Kidney tubule cell (primary cell): ENCODE results near the gene C11orf91.
A peak's percentile ranks its signal among the peaks of the same experiment; 100 is the strongest.
"Not testable (repeated sequence)": the region's sequence is repeated elsewhere in the genome, so short reads cannot be mapped to it uniquely, and the experiment has no call there.

Experiments
- DNase-seq: peaks from one replicate; pipeline ENCODE4 v3.0.0-alpha.2; 2018; ENCODE audit warnings: low spot score

C11orf91 gene

DNA sequence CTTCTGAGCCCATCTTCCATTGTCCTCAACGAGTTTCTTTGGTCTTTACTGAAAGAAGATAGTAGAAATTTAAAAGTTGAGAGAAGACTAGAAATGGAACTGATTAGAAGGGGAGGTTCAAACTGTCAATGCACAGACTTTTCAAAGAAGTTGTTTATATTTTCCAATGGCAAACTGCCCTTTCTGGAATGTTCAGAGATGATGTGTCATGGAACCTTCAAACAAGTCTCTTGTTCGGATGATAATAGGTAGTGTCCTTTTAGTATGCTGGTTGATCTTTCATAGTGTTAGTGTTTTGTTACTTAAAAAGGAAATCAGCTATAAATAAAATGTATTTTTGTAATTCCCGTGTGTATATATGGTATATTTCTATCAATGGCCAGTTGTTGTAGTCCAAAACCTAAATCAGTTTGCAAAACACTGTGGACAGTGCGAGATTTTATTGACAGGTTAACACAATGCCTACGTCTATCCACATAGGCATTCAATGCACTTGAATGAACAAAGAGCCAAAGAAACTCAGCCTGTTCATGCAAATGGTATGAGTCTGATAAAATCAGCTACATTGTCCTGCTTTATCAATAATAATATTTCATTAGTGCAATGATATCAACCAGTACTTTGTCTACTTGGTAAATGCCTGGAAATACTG, 30.9 kb downstream of the C11orf91 start:
- DNase-seq: no peak

DNA sequence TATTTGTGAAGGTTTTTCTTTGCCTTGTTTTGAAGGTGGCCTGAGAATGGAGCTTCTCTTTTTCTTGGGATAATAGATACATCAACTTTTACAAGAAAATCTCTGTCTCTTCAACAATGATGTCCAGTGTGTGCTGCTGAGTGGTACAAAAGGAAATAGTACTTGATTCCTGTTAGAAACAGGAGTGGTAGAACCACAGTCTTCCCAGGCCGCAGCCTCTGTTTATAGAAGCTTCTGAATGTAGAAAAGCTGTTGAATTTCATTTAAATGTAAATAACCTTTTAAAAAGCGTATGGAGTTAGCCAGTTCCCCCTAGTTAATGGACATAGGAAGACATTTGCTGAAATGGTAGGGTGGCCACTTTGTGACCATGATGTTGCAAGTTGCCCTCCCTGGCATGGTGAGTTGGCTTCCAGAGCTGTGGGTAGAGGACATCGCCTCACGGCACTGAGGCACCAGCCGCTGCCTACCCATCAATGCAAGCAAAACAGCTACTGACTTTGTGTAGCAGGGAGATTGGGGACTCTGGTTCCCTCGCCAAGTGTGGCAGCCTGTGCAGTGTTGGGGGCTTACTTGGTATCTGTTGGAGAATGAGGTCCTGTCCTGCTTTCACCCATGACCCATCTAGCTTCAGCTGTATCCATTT, 31.6 kb downstream of the C11orf91 start:
- no peak for DNase-seq

DNA sequence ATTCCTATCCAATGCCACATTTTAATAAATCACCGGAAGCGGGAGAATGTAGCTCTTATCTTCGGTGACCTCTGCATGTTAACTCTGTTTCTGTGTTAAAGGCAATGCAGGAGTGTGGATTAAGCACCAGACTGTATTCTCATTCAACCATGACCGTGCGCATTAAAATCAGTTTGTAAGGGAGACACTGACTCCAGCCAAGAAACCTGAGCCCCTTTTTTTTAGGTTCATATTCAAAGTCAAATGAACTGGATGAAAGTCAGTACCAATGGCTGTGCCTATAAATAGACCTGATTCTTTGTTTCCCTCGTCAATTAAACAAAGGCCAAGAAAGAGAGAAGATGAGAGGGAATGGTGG, 32.2 kb downstream of the C11orf91 start:
- DNase-seq: no peak

GRCh38 chr11:33667819-33668467, 32.7 kb downstream of the C11orf91 start:
- no peak for DNase-seq

DNA sequence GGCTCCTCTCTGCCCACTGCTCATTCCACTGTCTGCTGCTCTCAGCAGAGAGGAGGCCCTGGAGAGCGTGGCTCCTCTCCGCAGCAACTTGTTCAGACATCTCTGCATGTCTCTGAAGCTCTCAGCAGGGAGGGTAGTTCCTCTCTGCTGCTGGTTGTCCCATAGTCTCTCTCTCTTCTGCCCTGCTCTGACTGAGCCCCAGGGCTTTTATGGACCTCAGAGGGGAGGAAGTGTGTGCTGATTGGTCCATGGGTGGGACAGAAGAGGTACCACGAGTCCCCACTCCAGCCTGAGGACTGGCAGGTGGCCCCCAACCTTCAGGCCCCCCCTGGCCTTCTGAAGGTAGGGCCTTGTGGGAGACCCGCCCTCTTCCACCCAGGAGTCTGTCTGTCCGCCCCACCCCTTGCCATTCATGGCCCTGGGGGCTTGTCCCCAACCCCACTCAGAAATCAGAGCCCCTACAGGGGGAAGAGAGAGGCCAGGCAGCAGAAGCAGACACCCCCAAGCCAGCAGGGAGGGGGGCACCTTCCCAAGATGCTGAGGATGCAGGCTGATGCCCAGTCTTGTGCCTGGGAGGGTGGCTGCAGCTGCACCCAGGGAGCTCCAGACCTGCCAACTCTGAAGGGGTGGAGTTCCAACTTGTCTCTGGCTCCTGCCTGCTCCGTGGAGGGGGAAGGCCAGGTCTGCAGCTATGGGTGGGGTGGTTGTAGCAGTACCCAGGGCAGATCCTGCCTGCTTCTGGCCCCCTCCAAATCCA, 35.1 kb downstream of the C11orf91 start:
- no peak for DNase-seq

DNA sequence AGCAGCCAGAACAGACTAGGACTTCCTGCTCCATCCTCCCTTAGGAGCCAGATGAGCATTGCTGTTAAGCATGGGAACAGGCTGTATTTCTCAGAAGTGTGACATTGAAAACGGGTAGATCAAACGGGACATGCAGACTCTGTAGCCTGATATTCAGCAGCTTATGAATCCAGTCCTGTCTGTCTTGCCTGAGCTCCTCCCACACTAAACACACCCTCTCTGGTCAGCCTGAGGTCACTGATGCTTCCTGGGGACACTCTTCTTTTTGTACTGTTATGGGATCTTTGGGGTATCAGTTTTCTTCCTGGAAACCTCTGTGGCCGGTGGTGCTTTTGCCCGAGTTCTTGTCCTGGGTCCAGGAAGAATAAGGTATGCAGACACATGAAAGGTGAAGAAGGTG, 35.8 kb downstream of the C11orf91 start:
- DNase-seq: no peak

- DNase-seq: no peak
Observed at GRCh38 chr11:33664166-33664565, 36.5 kb downstream of the C11orf91 start.

DNA sequence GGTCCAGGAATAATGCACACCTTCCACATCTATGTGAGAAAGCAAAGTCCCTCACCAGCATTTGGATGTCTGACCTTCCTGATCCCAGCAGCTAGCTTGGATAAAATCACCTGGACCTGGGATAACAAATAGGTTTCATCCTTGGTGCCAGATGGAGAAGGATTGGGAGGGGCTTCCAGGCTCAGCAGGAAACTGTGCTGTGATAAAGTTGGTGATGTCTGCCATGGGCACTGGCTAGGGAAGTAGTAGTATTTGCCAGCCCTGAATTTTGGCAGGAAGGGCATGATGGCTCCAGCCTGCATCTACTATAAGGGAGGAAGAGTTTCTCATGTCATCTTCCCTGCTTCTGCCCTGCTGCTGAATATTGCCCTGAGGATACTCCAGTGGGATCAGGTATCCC, 37.5 kb downstream of the C11orf91 start:
- no peak for DNase-seq

GRCh38 chr11:33661526-33661925, 39.1 kb downstream of the C11orf91 start:
- not testable (repeated sequence) for DNase-seq

DNA sequence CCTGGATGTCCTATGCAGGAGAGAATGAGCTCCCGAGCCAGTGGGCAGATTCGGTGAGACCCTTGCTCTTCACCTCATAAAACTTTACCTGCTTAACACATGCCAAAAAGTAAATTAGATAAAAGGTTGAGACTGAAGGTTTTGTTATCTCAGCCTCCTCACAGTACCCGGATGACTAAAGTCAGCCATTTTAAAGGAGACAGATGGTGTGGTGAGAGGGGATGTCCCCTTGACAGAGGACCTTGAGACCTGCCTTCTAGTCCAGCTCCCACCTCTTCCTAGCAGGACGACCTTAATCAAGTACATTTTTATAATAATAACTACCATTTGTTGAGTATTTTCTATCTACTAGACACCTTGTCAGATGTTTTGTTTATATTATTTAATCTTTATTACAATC, 39.7 kb downstream of the C11orf91 start:
- DNase-seq: no peak

- no peak for DNase-seq
Observed at GRCh38 chr11:33659370-33660139, 41.1 kb downstream of the C11orf91 start.

- DNase-seq: no peak
Observed at GRCh38 chr11:33658195-33658900, 42.3 kb downstream of the C11orf91 start.

- no peak for DNase-seq
Observed at GRCh38 chr11:33657757-33658156, 42.9 kb downstream of the C11orf91 start.

- no peak for DNase-seq
Observed at GRCh38 chr11:33656768-33657167, 43.9 kb downstream of the C11orf91 start.

DNA sequence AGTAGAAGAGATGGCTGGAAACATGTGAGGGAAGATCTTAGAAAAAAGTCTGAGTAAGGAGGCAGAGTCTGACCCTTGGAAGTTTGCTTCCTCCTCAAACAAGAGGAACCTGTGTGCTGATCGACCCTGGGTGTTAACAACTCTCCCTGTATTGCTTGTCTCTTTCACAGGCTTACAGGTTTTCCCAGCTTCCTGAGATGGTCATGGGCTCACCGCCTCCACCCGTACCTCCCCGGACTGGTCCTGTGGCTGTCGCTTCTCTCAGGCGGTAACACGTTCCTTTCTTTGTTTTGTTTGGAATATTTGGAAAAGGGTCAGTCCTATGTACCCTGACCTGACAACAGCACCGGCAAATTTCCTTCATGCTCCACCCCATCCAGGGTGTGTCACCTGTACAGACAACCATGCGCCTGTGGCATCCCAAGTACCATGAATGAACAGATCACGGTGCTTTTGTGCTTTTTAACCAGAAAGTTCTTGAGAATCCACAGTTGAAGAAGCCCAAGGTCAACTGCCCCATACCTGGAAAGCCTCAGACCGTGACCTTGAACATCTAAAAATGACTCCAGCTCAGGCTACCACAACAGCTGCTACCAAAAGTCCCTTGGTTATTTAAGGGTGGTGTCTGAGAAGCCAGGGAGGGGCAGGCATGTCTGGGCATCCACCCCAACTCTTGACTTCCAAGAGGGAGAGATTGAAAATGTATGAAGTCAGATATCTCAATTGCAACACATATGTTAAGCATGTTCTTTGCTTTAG, 44.6 kb downstream of the C11orf91 start:
- DNase-seq: peak; percentile 37

DNA sequence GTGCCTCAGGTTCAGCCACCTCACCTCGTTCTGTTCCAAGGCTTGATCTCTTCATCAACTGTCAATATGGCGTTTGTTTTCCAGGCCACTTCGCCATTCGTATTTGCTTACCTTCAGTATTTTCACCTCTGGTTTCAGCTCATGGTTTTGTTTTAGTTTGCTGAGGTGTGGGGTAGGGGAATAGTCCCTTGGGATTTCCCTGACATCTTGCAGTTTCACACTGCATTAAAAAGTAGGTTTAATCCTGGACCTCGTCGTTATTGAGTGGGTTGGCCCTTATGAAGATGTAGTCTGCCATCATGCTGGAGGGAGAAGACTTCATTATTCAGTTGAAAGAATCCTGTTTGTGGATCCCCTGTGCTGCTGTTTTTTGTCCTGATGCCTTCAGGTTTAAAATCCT, 46.0 kb downstream of the C11orf91 start:
- no peak for DNase-seq

DNA sequence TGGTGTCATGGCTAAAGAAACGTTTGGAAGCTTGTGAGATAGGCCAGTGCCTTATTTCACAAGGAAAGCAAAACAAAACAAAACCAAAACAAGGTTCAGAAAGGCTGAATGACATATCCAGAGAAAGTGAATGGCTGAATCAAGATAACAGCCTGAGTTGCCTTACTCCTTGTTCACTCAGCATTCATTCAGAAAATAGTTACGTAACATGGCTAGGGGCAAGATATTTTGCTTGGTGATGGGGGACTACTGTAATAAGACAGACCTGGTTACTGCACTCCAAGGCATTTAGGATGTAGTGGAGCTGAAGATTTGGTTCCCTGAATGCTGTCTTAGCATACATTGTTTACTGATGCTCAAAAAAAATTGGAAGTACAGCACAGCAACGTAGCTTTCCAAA, 47.7 kb downstream of the C11orf91 start:
- DNase-seq: no peak

DNA sequence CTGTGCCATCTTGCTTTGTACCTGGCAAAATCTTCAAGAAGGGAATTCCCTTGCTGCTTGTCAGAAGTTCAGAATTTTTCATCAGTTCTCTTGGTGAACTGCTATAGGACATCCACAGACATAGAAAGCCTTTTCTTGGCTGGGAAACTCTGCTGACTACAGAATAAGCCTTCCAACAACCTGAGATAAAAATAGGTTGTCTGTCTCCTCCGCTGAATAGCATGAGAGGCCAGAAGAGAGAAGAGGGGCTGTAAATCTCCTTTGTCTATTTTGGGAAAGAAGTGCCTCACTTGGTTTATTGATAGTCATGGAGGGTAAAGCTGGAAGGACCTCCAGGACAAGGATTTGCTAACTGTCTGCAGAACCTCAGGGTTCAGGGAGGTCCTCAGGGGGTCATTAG, 48.2 kb downstream of the C11orf91 start:
- DNase-seq: no peak

DNA sequence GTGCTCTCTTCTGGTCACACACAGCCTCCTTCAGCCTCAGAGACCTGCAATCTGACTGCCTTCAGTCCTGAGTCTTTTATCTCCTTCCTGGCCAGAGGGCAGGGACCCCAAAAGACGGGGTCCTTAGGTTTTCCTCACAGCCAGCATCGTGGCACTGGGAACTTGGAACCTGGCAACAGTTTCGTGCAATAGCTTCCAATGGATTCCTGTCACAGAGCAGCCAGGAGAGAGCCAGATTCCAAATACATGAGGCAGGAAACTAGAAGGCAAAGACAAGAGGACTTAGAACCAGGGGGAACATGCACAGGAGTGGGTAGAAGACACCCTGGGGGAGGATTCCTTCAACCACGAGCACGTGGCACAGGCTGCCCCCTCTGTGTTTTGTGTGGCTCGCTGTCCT, 48.6 kb downstream of the C11orf91 start:
- DNase-seq: no peak

GRCh38 chr11:33651555-33651954, 49.1 kb downstream of the C11orf91 start:
- DNase-seq: no peak

- no peak for DNase-seq
Observed at GRCh38 chr11:33649944-33650343, 50.7 kb downstream of the C11orf91 start.
